ENCODE measurements around the gene KCNK6. TPM values are rescaled to one million over a fixed set of nuclear protein-coding genes. Genes with fewer than 3 reads are reported as not detected.

KCNK6 gene
- polyA plus RNA-seq, 1 donor (not counting 4 experiments of a cell fraction or from before 2014, with no cell fraction given) = 23.9 TPM

DNA sequence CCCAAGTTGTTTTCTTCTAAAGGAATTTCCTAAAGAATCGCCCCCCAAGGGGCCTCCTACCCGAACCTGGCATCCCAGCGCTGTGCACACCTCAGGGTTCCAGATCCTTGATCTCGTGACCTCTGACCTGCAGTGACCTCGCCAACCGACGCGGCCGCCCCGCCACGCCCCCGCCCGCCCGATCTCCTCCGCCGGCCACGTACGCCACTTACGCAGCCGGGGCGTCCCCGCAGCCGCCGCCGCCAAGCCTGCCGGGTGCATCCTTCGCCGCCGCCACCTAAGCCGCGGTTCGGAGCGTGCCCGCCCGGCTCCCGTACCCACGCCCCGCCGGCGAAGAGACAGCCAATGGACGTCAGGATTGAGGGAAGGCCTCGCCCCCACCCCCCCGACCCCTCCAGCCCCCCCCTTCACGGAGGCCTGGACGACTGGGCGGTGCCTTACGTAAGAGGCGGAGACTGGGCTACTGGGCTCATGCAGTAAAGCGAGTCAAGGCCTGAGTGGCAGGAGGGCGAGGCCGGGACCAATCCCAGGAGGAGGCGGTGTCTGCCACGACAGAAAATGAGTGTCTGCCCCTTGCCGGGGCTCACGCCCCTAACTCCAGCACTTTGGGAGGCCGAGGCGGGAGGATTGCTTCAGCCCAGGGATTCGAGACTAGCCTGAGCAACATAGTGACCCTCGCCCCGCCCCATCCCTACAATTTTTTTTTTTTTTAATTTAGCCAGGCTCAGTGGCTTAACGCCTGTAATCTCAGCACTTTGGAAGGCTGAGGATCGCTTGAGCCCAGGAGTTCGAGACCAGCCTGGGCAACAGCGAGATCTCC lies 3.8 kb upstream of the KCNK6 start, which contains the start of gene YIF1B:
Gene YIF1B (minus strand): TSS at position 291 of the 820 bp plus-strand sequence. CDS start 30 bp downstream, at position 261.
- TF ChIP-seq EZH2 (IDR thresholded peaks at IDR 0.05; ENCODE audit: low read length) = no peak
- TF ChIP-seq, protein P1, sequence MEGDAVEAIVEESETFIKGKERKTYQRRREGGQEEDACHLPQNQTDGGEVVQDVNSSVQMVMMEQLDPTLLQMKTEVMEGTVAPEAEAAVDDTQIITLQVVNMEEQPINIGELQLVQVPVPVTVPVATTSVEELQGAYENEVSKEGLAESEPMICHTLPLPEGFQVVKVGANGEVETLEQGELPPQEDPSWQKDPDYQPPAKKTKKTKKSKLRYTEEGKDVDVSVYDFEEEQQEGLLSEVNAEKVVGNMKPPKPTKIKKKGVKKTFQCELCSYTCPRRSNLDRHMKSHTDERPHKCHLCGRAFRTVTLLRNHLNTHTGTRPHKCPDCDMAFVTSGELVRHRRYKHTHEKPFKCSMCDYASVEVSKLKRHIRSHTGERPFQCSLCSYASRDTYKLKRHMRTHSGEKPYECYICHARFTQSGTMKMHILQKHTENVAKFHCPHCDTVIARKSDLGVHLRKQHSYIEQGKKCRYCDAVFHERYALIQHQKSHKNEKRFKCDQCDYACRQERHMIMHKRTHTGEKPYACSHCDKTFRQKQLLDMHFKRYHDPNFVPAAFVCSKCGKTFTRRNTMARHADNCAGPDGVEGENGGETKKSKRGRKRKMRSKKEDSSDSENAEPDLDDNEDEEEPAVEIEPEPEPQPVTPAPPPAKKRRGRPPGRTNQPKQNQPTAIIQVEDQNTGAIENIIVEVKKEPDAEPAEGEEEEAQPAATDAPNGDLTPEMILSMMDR (optimal IDR thresholded peaks at IDR 0.05 in 1 of 3, IDR thresholded peaks at IDR 0.05 in 1 of 3, conservative IDR thresholded peaks at IDR 0.05 in 1 of 3; ENCODE audit: extremely low read depth in 1 of 3, insufficient read depth in 2 of 3, low read length in 3 of 3) = no peak
- peak within 1 kb of the TSS; percentile 86 for H3K4me2 ChIP-seq (ENCODE audit: control insufficient read depth, extremely low read depth, insufficient read depth, low read depth, low read length)
- peak; percentile 57 for FAIRE-seq
- H3K4me3 ChIP-seq (ENCODE audit: control insufficient read depth in 2 of 3, extremely low read depth in 1 of 3, insufficient read depth in 2 of 3, low read depth in 1 of 3, low read length in 3 of 3) = peak within 1 kb of the TSS; percentile 70 to 93 (median 89)
- H3K27ac ChIP-seq (ENCODE audit: control insufficient read depth, insufficient read depth, low read length) = peak within 1 kb of the TSS; percentile 83
- H4K20me1 ChIP-seq (ENCODE audit: control insufficient read depth, extremely low read depth, insufficient read depth, low read length) = no peaks in the 10 kb centered on the region
- no peaks in the 10 kb centered on the region for H3K9me1 ChIP-seq (ENCODE audit: control insufficient read depth, extremely low read depth, insufficient read depth, low read length)
- no peaks in the 10 kb centered on the region for H3K27me3 ChIP-seq (ENCODE audit: control insufficient read depth, extremely low read depth, insufficient read depth, low read length)
- peaks cover 25% of the 10 kb centered on the region for H3K79me2 ChIP-seq (ENCODE audit: control insufficient read depth, insufficient read depth, low read length)
- dilution Hi-C loops (cut with MboI; ENCODE audit: extremely low pct_ligation_motif_present, low sequenced_read_pairs) = no loop called here
- peaks cover 27% of the 10 kb centered on the region for H3K4me1 ChIP-seq (ENCODE audit: control insufficient read depth, extremely low read depth, insufficient read depth, low read length)
- H3K9me3 ChIP-seq (ENCODE audit: control insufficient read depth, low read depth, low read length) = no peaks in the 10 kb centered on the region
- peak within 1 kb of the TSS; percentile 54 for H2AFZ ChIP-seq (ENCODE audit: control insufficient read depth, low read length)
- peaks cover 0 to 4% of the 10 kb centered on the region in 2 experiments for H3K36me3 ChIP-seq (ENCODE audit: control insufficient read depth in 2 of 2, extremely low read depth in 1 of 2, insufficient read depth in 2 of 2, low read length in 2 of 2)
- DNase-seq (ENCODE audit: low read depth, low spot score) = peak; percentile 91
- H3K9ac ChIP-seq (ENCODE audit: control insufficient read depth, extremely low read depth, insufficient read depth, low read length) = peak within 1 kb of the TSS; percentile 89

DNA sequence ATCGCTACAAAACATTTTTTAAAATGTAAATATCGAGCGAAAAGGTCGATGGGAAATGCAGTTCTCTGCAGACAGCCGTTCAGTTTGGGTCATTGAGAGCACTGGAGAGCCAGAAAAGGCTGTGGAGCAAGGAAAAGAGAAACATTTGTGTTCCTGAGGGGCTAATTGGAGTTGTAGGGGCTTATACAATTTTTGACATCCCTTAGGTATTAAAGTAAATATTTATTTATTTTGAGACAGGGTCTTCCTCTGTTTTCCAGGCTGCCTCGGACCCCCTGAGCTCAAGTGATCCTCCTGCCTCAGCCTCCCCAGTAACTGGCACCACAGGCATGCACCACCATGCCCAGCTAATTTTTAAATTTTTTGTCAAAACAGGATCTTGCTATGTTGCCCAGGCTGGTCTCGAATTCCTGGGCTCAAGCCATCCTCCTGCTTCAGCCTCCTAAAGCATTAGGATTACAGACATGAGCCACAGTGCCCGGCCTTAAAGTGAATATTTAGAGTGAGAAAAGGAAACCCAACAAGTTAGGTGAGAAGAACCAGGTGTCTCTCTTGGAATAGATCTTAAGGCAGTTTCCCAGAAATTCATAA lies 3.1 kb upstream of the KCNK6 start:
- no peak for FAIRE-seq
- no peak for DNase-seq (ENCODE audit: low read depth, low spot score)
- H3K4me2 ChIP-seq (ENCODE audit: control insufficient read depth, extremely low read depth, insufficient read depth, low read depth, low read length) = peak overlapping the region; percentile 51
- peak overlapping the region in 1 of 3 experiments; percentile 43 for H3K4me3 ChIP-seq (ENCODE audit: control insufficient read depth in 2 of 3, extremely low read depth in 1 of 3, insufficient read depth in 2 of 3, low read depth in 1 of 3, low read length in 3 of 3)
- H3K9me1 ChIP-seq (ENCODE audit: control insufficient read depth, extremely low read depth, insufficient read depth, low read length) = no peaks in the 10 kb centered on the region
- peak overlapping the region; percentile 36 for H2AFZ ChIP-seq (ENCODE audit: control insufficient read depth, low read length)
- dilution Hi-C loops (cut with MboI; ENCODE audit: extremely low pct_ligation_motif_present, low sequenced_read_pairs) = no loop called here
- no peaks in the 10 kb centered on the region for H3K27me3 ChIP-seq (ENCODE audit: control insufficient read depth, extremely low read depth, insufficient read depth, low read length)
- H3K4me1 ChIP-seq (ENCODE audit: control insufficient read depth, extremely low read depth, insufficient read depth, low read length) = peaks cover 33% of the 10 kb centered on the region
- no peak for TF ChIP-seq EZH2 (IDR thresholded peaks at IDR 0.05; ENCODE audit: low read length)
- TF ChIP-seq, protein P1 (optimal IDR thresholded peaks at IDR 0.05 in 1 of 3, IDR thresholded peaks at IDR 0.05 in 1 of 3, conservative IDR thresholded peaks at IDR 0.05 in 1 of 3; ENCODE audit: extremely low read depth in 1 of 3, insufficient read depth in 2 of 3, low read length in 3 of 3) = no peak
- peaks cover 0 to under 1% of the 10 kb centered on the region in 2 experiments for H3K36me3 ChIP-seq (ENCODE audit: control insufficient read depth in 2 of 2, extremely low read depth in 1 of 2, insufficient read depth in 2 of 2, low read length in 2 of 2)
- H3K79me2 ChIP-seq (ENCODE audit: control insufficient read depth, insufficient read depth, low read length) = peaks cover 32% of the 10 kb centered on the region
- H3K27ac ChIP-seq (ENCODE audit: control insufficient read depth, insufficient read depth, low read length) = peak overlapping the region; percentile 53
- H4K20me1 ChIP-seq (ENCODE audit: control insufficient read depth, extremely low read depth, insufficient read depth, low read length) = no peaks in the 10 kb centered on the region
- no peaks in the 10 kb centered on the region for H3K9me3 ChIP-seq (ENCODE audit: control insufficient read depth, low read depth, low read length)
- peak overlapping the region; percentile 52 for H3K9ac ChIP-seq (ENCODE audit: control insufficient read depth, extremely low read depth, insufficient read depth, low read length)
